ENCODE results near the gene PIEZO2.
A peak's percentile ranks its signal among the peaks of the same experiment; 100 is the strongest.

The PIEZO2 gene

DNA sequence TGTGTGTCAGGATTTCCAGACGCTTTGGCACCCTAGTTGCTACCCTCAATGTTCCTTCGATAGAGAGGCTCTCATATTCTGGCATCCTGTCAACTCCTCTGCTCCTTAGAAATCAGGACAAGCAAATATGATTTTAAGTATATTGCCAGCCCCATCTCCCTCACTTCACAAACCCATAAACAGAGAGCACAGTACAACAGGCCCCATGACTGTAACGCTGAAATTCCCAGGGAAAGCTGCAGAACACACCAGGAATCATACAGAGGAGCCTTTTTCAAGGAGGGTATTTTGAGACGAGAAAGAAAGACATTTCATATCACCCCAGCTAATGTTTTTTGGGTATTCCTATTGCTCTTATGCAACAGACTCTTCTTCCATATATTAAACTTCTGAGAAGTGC is 460.6 kb downstream of the PIEZO2 start:
- WGBS (ENCODE audit: extremely low coverage, insufficient coverage, insufficient read length) = no CpG with 5 or more reads among the region's 4 CpGs
- H3K23ac ChIP-seq (ENCODE audit: low read length) = no peak overlapping the region
- no peak overlapping the region for H3K4me3 ChIP-seq (ENCODE audit: low read depth, low read length)
- H2BK120ac ChIP-seq (ENCODE audit: insufficient read depth, low read length, poor library complexity) = no peak overlapping the region
- H3K27ac ChIP-seq (ENCODE audit: low read depth, low read length) = no peak overlapping the region
- no peak overlapping the region for H3K4me2 ChIP-seq (ENCODE audit: low read length)
- no peak overlapping the region for H3K18ac ChIP-seq (ENCODE audit: low read length)
- no peaks in the 10 kb centered on the region for H3K36me3 ChIP-seq (ENCODE audit: control insufficient read depth in 1 of 2, insufficient read depth in 2 of 2, low read length in 2 of 2)
- no peak overlapping the region for H2AFZ ChIP-seq (ENCODE audit: insufficient read depth, low read length, poor library complexity)
- no peak overlapping the region for H4K91ac ChIP-seq (ENCODE audit: low read depth, low read length)
- H3K14ac ChIP-seq (ENCODE audit: low read length) = no peak overlapping the region
- DNase-seq = no peak
- H4K12ac ChIP-seq (ENCODE audit: low read depth, low read length) = no peak overlapping the region
- no peak overlapping the region for H3K4ac ChIP-seq (ENCODE audit: low read depth, low read length)
- H2AK5ac ChIP-seq (ENCODE audit: low read length) = no peak overlapping the region
- no peak overlapping the region for H3K9ac ChIP-seq (ENCODE audit: low read length)
- no peaks in the 10 kb centered on the region for H3K79me2 ChIP-seq (ENCODE audit: control insufficient read depth, insufficient read depth, low read length, poor library complexity)
- no peak overlapping the region for H4K8ac ChIP-seq (ENCODE audit: low read depth, low read length)
- H3K9me3 ChIP-seq (ENCODE audit: insufficient read depth, low read depth, low read length) = peaks cover 2% of the 10 kb centered on the region
- no peak overlapping the region for H2BK12ac ChIP-seq (ENCODE audit: low read length)
- no peaks in the 10 kb centered on the region for H3K27me3 ChIP-seq (ENCODE audit: insufficient read depth, low read length)
- H3K79me1 ChIP-seq (ENCODE audit: low read length) = no peaks in the 10 kb centered on the region
- H3K4me1 ChIP-seq (ENCODE audit: control insufficient read depth in 1 of 2, insufficient read depth in 2 of 2, low read length in 2 of 2) = no peaks in the 10 kb centered on the region
- no peak overlapping the region for H2BK5ac ChIP-seq (ENCODE audit: low read depth, low read length, poor library complexity)

DNA sequence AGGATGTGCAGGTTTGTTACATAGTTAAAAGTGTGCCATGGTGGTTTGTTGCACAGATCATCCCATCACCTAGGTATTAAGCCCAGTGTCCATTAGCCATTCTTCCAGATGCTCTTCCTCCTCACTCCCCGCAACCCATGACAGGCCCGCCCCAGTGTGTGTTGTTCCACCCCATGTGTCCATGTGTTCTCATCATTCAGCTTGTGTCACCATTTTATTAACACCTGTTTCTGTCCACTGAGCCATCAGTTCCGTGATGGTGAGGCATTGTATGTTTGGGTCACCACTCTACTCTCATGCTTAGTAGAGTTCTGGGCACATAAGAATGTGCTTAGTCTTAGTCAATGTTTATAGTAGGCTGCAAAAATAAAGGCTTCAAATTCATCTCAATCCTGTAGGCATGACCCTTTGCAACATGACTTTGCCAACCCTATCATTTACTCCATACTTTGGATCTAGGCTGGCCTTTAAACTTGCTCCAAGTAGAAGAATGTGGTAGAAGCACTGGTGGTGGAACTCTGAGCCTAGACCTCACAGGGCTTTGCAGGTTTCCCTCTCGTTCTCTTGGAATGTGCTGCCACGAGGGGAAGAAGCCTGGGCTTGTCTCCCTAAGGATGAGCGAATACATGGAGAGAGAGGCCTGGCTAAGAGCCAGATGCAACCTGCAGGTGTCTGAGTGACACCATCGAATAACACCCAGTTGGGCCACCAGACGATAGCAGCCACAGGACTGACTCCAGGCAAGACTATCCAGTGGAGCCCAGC is 462.0 kb downstream of the PIEZO2 start:
- no peaks in the 10 kb centered on the region for H3K79me1 ChIP-seq (ENCODE audit: low read length)
- no peak overlapping the region for H3K4ac ChIP-seq (ENCODE audit: low read depth, low read length)
- no peaks in the 10 kb centered on the region for H3K79me2 ChIP-seq (ENCODE audit: control insufficient read depth, insufficient read depth, low read length, poor library complexity)
- no CpG with 5 or more reads among the region's 8 CpGs for WGBS (ENCODE audit: extremely low coverage, insufficient coverage, insufficient read length)
- H3K9ac ChIP-seq (ENCODE audit: low read length) = no peak overlapping the region
- no peak overlapping the region for H2AFZ ChIP-seq (ENCODE audit: insufficient read depth, low read length, poor library complexity)
- no peak overlapping the region for H4K91ac ChIP-seq (ENCODE audit: low read depth, low read length)
- no peak overlapping the region for H3K14ac ChIP-seq (ENCODE audit: low read length)
- no peak overlapping the region for H2BK120ac ChIP-seq (ENCODE audit: insufficient read depth, low read length, poor library complexity)
- no peak overlapping the region for H4K8ac ChIP-seq (ENCODE audit: low read depth, low read length)
- peak in 1 of 2 donors; percentile 45 for DNase-seq
- no peak overlapping the region for H3K18ac ChIP-seq (ENCODE audit: low read length)
- no peak overlapping the region for H3K27ac ChIP-seq (ENCODE audit: low read depth, low read length)
- no peak overlapping the region for H3K23ac ChIP-seq (ENCODE audit: low read length)
- no peaks in the 10 kb centered on the region for H3K36me3 ChIP-seq (ENCODE audit: control insufficient read depth in 1 of 2, insufficient read depth in 2 of 2, low read length in 2 of 2)
- H2BK5ac ChIP-seq (ENCODE audit: low read depth, low read length, poor library complexity) = no peak overlapping the region
- H3K4me1 ChIP-seq (ENCODE audit: control insufficient read depth in 1 of 2, insufficient read depth in 2 of 2, low read length in 2 of 2) = peaks cover 0 to under 1% of the 10 kb centered on the region in 2 experiments
- no peak overlapping the region for H4K12ac ChIP-seq (ENCODE audit: low read depth, low read length)
- H3K4me3 ChIP-seq (ENCODE audit: low read depth, low read length) = no peak overlapping the region
- H3K9me3 ChIP-seq (ENCODE audit: insufficient read depth, low read depth, low read length) = peaks cover 2% of the 10 kb centered on the region
- no peak overlapping the region for H3K4me2 ChIP-seq (ENCODE audit: low read length)
- no peaks in the 10 kb centered on the region for H3K27me3 ChIP-seq (ENCODE audit: insufficient read depth, low read length)
- no peak overlapping the region for H2AK5ac ChIP-seq (ENCODE audit: low read length)
- no peak overlapping the region for H2BK12ac ChIP-seq (ENCODE audit: low read length)

DNA sequence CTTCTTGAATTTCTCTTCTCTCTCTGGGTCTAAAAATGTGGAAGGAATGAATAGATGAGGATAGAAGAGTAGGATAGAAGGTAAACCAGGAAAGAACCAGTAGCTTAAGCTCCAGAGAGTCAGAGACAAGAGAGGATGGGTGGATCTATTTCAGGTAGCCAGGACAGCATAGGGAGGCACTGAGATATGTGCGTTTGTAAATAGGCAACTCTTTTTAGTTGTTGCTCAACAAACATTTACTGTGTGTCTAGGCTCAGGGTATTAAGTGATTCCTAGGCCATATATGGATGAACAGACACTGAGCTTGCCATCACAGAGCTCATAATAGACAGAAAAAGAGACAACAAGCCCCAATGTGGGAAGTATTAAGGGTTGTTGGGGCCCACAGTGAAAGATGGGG is 463.1 kb downstream of the PIEZO2 start:
- H3K9ac ChIP-seq (ENCODE audit: low read length) = no peak overlapping the region
- no peak overlapping the region for H3K4me2 ChIP-seq (ENCODE audit: low read length)
- WGBS (ENCODE audit: extremely low coverage, insufficient coverage, insufficient read length) = no CpG with 5 or more reads among the region's 1 CpG
- H3K79me1 ChIP-seq (ENCODE audit: low read length) = no peaks in the 10 kb centered on the region
- H3K4me3 ChIP-seq (ENCODE audit: low read depth, low read length) = no peak overlapping the region
- no peaks in the 10 kb centered on the region for H3K27me3 ChIP-seq (ENCODE audit: insufficient read depth, low read length)
- no peak overlapping the region for H3K14ac ChIP-seq (ENCODE audit: low read length)
- H3K23ac ChIP-seq (ENCODE audit: low read length) = no peak overlapping the region
- no peaks in the 10 kb centered on the region for H3K36me3 ChIP-seq (ENCODE audit: control insufficient read depth in 1 of 2, insufficient read depth in 2 of 2, low read length in 2 of 2)
- H3K4ac ChIP-seq (ENCODE audit: low read depth, low read length) = no peak overlapping the region
- H3K4me1 ChIP-seq (ENCODE audit: control insufficient read depth in 1 of 2, insufficient read depth in 2 of 2, low read length in 2 of 2) = peaks cover 3 to 7% of the 10 kb centered on the region in 2 experiments
- H2BK120ac ChIP-seq (ENCODE audit: insufficient read depth, low read length, poor library complexity) = no peak overlapping the region
- no peak for DNase-seq
- no peak overlapping the region for H2AK5ac ChIP-seq (ENCODE audit: low read length)
- H2AFZ ChIP-seq (ENCODE audit: insufficient read depth, low read length, poor library complexity) = no peak overlapping the region
- no peak overlapping the region for H3K27ac ChIP-seq (ENCODE audit: low read depth, low read length)
- no peak overlapping the region for H2BK12ac ChIP-seq (ENCODE audit: low read length)
- H3K18ac ChIP-seq (ENCODE audit: low read length) = no peak overlapping the region
- H3K9me3 ChIP-seq (ENCODE audit: insufficient read depth, low read depth, low read length) = peaks cover 4% of the 10 kb centered on the region
- no peak overlapping the region for H4K12ac ChIP-seq (ENCODE audit: low read depth, low read length)
- H2BK5ac ChIP-seq (ENCODE audit: low read depth, low read length, poor library complexity) = no peak overlapping the region
- H4K91ac ChIP-seq (ENCODE audit: low read depth, low read length) = no peak overlapping the region
- H4K8ac ChIP-seq (ENCODE audit: low read depth, low read length) = no peak overlapping the region
- no peaks in the 10 kb centered on the region for H3K79me2 ChIP-seq (ENCODE audit: control insufficient read depth, insufficient read depth, low read length, poor library complexity)

DNA sequence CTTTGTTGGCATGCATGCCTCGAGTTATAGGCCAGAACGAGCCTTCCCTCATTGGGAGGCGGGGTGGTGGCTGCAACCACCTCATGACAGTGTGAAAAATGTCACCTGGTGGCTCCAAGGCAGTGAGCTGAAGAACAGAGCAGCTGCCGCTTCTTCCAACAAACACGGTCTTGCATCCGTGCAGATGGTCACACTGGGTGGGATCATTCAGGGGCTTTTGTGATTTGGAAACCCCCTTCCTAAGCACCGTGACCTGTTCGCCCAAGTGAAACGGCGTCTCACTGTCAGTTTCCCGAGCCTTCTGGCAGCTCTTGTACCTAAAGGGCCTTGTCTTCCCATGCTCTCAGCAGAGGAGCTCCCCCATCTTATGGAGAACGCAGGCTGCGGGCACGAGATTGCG is 463.9 kb downstream of the PIEZO2 start:
- Histone ChIP-seq H3K14ac (ENCODE audit: low read length) (no peak overlapping the region), H4K12ac (ENCODE audit: low read depth, low read length) (no peak overlapping the region), H2BK12ac (ENCODE audit: low read length) (no peak overlapping the region), H3K27me3 (ENCODE audit: insufficient read depth, low read length) (no peaks in the 10 kb centered on the region), H3K27ac (ENCODE audit: low read depth, low read length) (no peak overlapping the region), H3K23ac (ENCODE audit: low read length) (no peak overlapping the region), H3K4me3 (ENCODE audit: low read depth, low read length) (no peak overlapping the region), H2AFZ (ENCODE audit: insufficient read depth, low read length, poor library complexity) (no peak overlapping the region), H3K79me2 (ENCODE audit: control insufficient read depth, insufficient read depth, low read length, poor library complexity) (no peaks in the 10 kb centered on the region), H3K4me2 (ENCODE audit: low read length) (no peak overlapping the region), H4K8ac (ENCODE audit: low read depth, low read length) (no peak overlapping the region), H3K4me1 (ENCODE audit: control insufficient read depth in 1 of 2, insufficient read depth in 2 of 2, low read length in 2 of 2) (peaks cover 3 to 7% of the 10 kb centered on the region in 2 experiments), H3K4ac (ENCODE audit: low read depth, low read length) (no peak overlapping the region), H3K9me3 (ENCODE audit: insufficient read depth, low read depth, low read length) (peaks cover 4% of the 10 kb centered on the region), H2BK5ac (ENCODE audit: low read depth, low read length, poor library complexity) (no peak overlapping the region), H3K79me1 (ENCODE audit: low read length) (no peaks in the 10 kb centered on the region), H3K36me3 (ENCODE audit: control insufficient read depth in 1 of 2, insufficient read depth in 2 of 2, low read length in 2 of 2) (no peaks in the 10 kb centered on the region), H2BK120ac (ENCODE audit: insufficient read depth, low read length, poor library complexity) (no peak overlapping the region), H2AK5ac (ENCODE audit: low read length) (no peak overlapping the region), H3K18ac (ENCODE audit: low read length) (no peak overlapping the region), H4K91ac (ENCODE audit: low read depth, low read length) (no peak overlapping the region), H3K9ac (ENCODE audit: low read length) (no peak overlapping the region)
- no CpG with 5 or more reads among the region's 15 CpGs for WGBS (ENCODE audit: extremely low coverage, insufficient coverage, insufficient read length)
- no peak for DNase-seq
